HG02763 (cell line): ENCODE results near the gene ELF4.
A peak's percentile ranks its signal among the peaks of the same experiment; 100 is the strongest.

Experiments
- ATAC-seq: cut with Tn5 transposase; IDR thresholded peaks from one replicate; pipeline ENCODE4 v1.9.1; 2021; ENCODE audit warnings: mild to moderate bottlenecking, moderate library complexity; ENCODE audit not compliant: unreplicated experiment

Gene ELF4

GRCh38 chrX:130085551-130086446 is 24.5 kb downstream of the ELF4 start:
- no peak for ATAC-seq

GRCh38 chrX:130084631-130085237 is 25.6 kb downstream of the ELF4 start:
- ATAC-seq, result peak; percentile 32

- ATAC-seq, result no peak
Measured at GRCh38 chrX:130083656-130084382, 26.5 kb downstream of the ELF4 start.

- no peak for ATAC-seq
Measured at GRCh38 chrX:130083107-130083490, 27.2 kb downstream of the ELF4 start.

GRCh38 chrX:130082244-130083106 is 27.8 kb downstream of the ELF4 start:
- peak; percentile 61 for ATAC-seq

- no peak for ATAC-seq
Measured at GRCh38 chrX:130081421-130082045, 28.8 kb downstream of the ELF4 start.

- no peak for ATAC-seq
Measured at GRCh38 chrX:130080791-130081367, 29.4 kb downstream of the ELF4 start.

GRCh38 chrX:130079824-130080406 is 30.4 kb downstream of the ELF4 start:
- no peak for ATAC-seq

- ATAC-seq, result no peak
Measured at GRCh38 chrX:130075777-130076176, 34.5 kb downstream of the ELF4 start.

GRCh38 chrX:130072345-130072740 is 38.0 kb downstream of the ELF4 start:
- ATAC-seq, result no peak

GRCh38 chrX:130071611-130072344 is 38.5 kb downstream of the ELF4 start:
- ATAC-seq, result no peak

GRCh38 chrX:130066975-130067615 is 43.2 kb downstream of the ELF4 start:
- no peak for ATAC-seq

- ATAC-seq, result peak; percentile 88
Measured at GRCh38 chrX:130060122-130061069, 49.9 kb downstream of the ELF4 start.

- ATAC-seq, result no peak
Measured at GRCh38 chrX:130058652-130059051, 51.6 kb downstream of the ELF4 start.

GRCh38 chrX:130057209-130057608 is 53.1 kb downstream of the ELF4 start:
- no peak for ATAC-seq

- ATAC-seq, result no peak
Measured at GRCh38 chrX:130055899-130056298, 54.4 kb downstream of the ELF4 start.

GRCh38 chrX:130055103-130055502 is 55.2 kb downstream of the ELF4 start:
- no peak for ATAC-seq
